ENCODE results near the gene RBM10. TPM values are rescaled to one million over a fixed set of nuclear protein-coding genes. Genes with fewer than 3 reads are reported as not detected.

The RBM10 gene
- total and polyA plus RNA-seq, 2 of the 13 experiments (the other 11 are each of a cell fraction or from before 2014, with no cell fraction given), result 15.9 to 43.1 TPM

DNA sequence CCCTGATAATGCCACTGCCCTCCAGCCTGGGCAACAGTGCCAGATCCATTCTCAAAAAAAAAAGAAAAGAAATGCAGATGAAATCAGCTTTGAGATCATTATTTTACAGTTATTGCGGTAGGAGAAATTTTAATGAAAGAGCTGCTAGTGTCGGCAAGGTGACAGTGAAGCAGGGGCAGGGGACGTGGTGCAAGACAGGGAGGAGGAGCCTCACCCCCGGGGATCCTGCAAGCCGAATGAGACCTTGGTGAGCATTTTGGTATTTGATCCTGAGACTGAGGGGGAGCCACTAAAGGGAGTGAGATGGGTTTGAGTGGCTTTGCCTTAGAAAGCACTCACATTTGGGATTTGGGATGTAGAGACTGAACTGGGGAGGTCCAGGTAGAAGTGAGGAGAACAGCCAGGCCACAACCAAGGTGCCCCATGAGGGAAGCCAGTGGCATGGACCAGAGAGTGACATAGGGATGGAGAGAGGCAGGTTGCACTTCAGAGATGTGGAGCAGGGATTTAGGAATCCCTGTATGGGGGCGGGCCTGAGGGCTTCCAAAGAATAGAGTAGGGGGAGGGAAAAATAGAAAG is 23.6 kb downstream of the RBM10 start:
- intact Hi-C loops (cut with micrococcal nuclease; ENCODE audit: unreplicated experiment) (no loop called here), in situ Hi-C loops (cut with HindIII; ENCODE audit: extremely low pct_ligation_motif_present, low pct_unique_long_range_greater_than_20kb) (no loop called here)
- WGBS (ENCODE audit: low lambda C conversion rate), result 96% methylated on average over 6 of the region's 6 CpGs
- Histone ChIP-seq H3K79me2 (ENCODE audit: insufficient read depth, low read length) (peaks cover 12% of the 10 kb centered on the region), H3K9ac (ENCODE audit: insufficient read depth, low read depth, low read length) (no peak overlapping the region), H3K36me3 (replicated peaks in 1 of 2; ENCODE audit: control insufficient read depth in 1 of 2, insufficient read depth in 2 of 2, low read length in 2 of 2) (peaks cover 9 to 12% of the 10 kb centered on the region in 2 experiments; a peak in 4 of 5 replicates), H3K27ac (ENCODE audit: extremely low read length, insufficient read depth, low read length) (no peak overlapping the region), H3K4me3 (replicated peaks in 1 of 3; ENCODE audit: insufficient read depth in 1 of 3, low read depth in 2 of 3, low read length in 3 of 3) (no peak overlapping the region), H3K27me3 (ENCODE audit: control insufficient read depth in 1 of 2, insufficient read depth in 2 of 2, low read length in 2 of 2) (no peaks in the 10 kb centered on the region), H4K20me1 (ENCODE audit: insufficient read depth, low read length) (no peaks in the 10 kb centered on the region), H3K4me1 (ENCODE audit: insufficient read depth, low read length) (peaks cover 10% of the 10 kb centered on the region), H3K9me3 (ENCODE audit: low read length) (no peaks in the 10 kb centered on the region), H3K4me2 (ENCODE audit: low read depth, low read length) (no peak overlapping the region), H2AFZ (ENCODE audit: low read length) (no peak overlapping the region)
- ChIA-PET POLR2A (no interaction called here), CTCF (ENCODE audit: low intra/inter-chr PET ratio, low total read pairs) (no interaction called here)
- BruUV-seq (replicated peaks), result no TSS peak
- DNase-seq (ENCODE audit: low spot score) (no peak), ATAC-seq (no peak), FAIRE-seq (no peak)
- no peak for TF ChIP-seq ADNP (CRISPR knock-in tag; IDR thresholded peaks at IDR 0.05)
- no peak for TF ChIP-seq SMAD9 (CRISPR knock-in tag; IDR thresholded peaks at IDR 0.05)

DNA sequence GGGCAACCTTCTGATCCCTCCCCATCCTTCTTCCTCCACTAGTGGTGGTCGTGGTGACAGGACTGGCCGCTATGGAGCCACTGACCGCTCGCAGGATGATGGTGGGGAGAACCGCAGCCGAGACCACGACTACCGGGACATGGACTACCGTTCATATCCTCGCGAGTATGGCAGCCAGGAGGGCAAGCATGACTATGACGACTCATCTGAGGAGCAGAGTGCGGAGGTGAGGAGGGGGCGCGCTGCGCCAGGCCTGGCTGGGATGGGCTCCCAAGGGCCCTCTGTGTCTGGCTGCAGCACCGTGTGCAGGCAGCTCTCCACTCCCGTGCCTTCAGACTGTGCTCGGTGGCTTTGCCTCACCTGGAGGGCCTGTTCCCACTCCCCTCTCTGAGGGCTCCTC is 24.3 kb downstream of the RBM10 start:
- in situ Hi-C loops (cut with HindIII; ENCODE audit: extremely low pct_ligation_motif_present, low pct_unique_long_range_greater_than_20kb), result no loop called here
- POLR2A ChIA-PET, result no interaction called here
- no peak for FAIRE-seq
- TF ChIP-seq IKZF4 (CRISPR knock-in tag; IDR thresholded peaks at IDR 0.05; ENCODE audit: borderline replicate concordance, low read depth, not compliant biosample characterization) (no peak), KDM1A (CRISPR knock-in tag; IDR thresholded peaks at IDR 0.05) (no peak), ZNF773 (CRISPR knock-in tag; IDR thresholded peaks at IDR 0.05; ENCODE audit: borderline replicate concordance) (no peak), ZNF577 (CRISPR knock-in tag; IDR thresholded peaks at IDR 0.05; ENCODE audit: borderline replicate concordance, low read depth) (no peak), MBD4 (IDR thresholded peaks at IDR 0.05; ENCODE audit: borderline replicate concordance, low read length) (no peak), SMC3 (IDR thresholded peaks at IDR 0.05; ENCODE audit: low read length) (no peak), ZNF790 (CRISPR knock-in tag; IDR thresholded peaks at IDR 0.05; ENCODE audit: borderline replicate concordance) (no peak), HOXD1 (CRISPR knock-in tag; IDR thresholded peaks at IDR 0.05) (no peak)
- TF ChIP-seq, protein P1, sequence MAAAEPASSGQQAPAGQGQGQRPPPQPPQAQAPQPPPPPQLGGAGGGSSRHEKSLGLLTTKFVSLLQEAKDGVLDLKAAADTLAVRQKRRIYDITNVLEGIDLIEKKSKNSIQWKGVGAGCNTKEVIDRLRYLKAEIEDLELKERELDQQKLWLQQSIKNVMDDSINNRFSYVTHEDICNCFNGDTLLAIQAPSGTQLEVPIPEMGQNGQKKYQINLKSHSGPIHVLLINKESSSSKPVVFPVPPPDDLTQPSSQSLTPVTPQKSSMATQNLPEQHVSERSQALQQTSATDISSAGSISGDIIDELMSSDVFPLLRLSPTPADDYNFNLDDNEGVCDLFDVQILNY (CRISPR knock-in tag; conservative IDR thresholded peaks at IDR 0.05), result no peak
- TF ChIP-seq, protein P2, sequence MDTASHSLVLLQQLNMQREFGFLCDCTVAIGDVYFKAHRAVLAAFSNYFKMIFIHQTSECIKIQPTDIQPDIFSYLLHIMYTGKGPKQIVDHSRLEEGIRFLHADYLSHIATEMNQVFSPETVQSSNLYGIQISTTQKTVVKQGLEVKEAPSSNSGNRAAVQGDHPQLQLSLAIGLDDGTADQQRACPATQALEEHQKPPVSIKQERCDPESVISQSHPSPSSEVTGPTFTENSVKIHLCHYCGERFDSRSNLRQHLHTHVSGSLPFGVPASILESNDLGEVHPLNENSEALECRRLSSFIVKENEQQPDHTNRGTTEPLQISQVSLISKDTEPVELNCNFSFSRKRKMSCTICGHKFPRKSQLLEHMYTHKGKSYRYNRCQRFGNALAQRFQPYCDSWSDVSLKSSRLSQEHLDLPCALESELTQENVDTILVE (CRISPR knock-in tag; IDR thresholded peaks at IDR 0.05), result no peak

More for the DNA sequence above, 24.3 kb downstream of the RBM10 start:
- 100% methylated on average over 1 of the region's 19 CpGs for WGBS (ENCODE audit: low lambda C conversion rate)
- no peaks in the 10 kb centered on the region for H3K27me3 ChIP-seq (ENCODE audit: control insufficient read depth in 1 of 2, insufficient read depth in 2 of 2, low read length in 2 of 2)
- H3K9ac ChIP-seq (ENCODE audit: insufficient read depth, low read depth, low read length), result no peak overlapping the region
- no peak overlapping the region for H3K27ac ChIP-seq (ENCODE audit: extremely low read length, insufficient read depth, low read length)
- CTCF ChIA-PET (ENCODE audit: low intra/inter-chr PET ratio, low total read pairs), result no interaction called here
- no TSS peak for BruUV-seq (replicated peaks)
- no peaks in the 10 kb centered on the region for H3K9me3 ChIP-seq (ENCODE audit: low read length)
- no peak overlapping the region for H3K4me3 ChIP-seq (replicated peaks in 1 of 3; ENCODE audit: insufficient read depth in 1 of 3, low read depth in 2 of 3, low read length in 3 of 3)
- H3K4me1 ChIP-seq (ENCODE audit: insufficient read depth, low read length), result peaks cover 10% of the 10 kb centered on the region
- no peak for DNase-seq (ENCODE audit: low spot score)
- H3K79me2 ChIP-seq (ENCODE audit: insufficient read depth, low read length), result peaks cover 12% of the 10 kb centered on the region
- no peak overlapping the region for H2AFZ ChIP-seq (ENCODE audit: low read length)
- H3K4me2 ChIP-seq (ENCODE audit: low read depth, low read length), result no peak overlapping the region
- intact Hi-C loops (cut with micrococcal nuclease; ENCODE audit: unreplicated experiment), result no loop called here
- H4K20me1 ChIP-seq (ENCODE audit: insufficient read depth, low read length), result no peaks in the 10 kb centered on the region
- peaks cover 10 to 18% of the 10 kb centered on the region in 2 experiments; a peak in 4 of 5 replicates for H3K36me3 ChIP-seq (replicated peaks in 1 of 2; ENCODE audit: control insufficient read depth in 1 of 2, insufficient read depth in 2 of 2, low read length in 2 of 2)
- ATAC-seq, result no peak

Data from HepG2 (cell line).